Activated B cell treated with CpG ODN at 0.5 μM for 24 hours (primary cell): Measurements from ENCODE around the gene SASH3. TPM values are rescaled to one million over a fixed set of nuclear protein-coding genes. Genes with fewer than 3 reads are reported as not detected.
"Not testable (repeated sequence)": the region's sequence is repeated elsewhere in the genome, so short reads cannot be mapped to it uniquely, and the experiment has no call there.

ENCODE experiments used
- ATAC-seq: fragments of 200-7000 bp; cut with Tn5 transposase; one replicate; pipeline ENCODE4 v1.10.0; 2021; ENCODE audit warnings: low read depth, mild to moderate bottlenecking, moderate library complexity
- CTCF ChIA-PET: fragments of 350-600 bp; sonication (Branson Sonifier 250); formaldehyde crosslinking; loops from one replicate; lab custom pipeline; 2021; ENCODE audit warnings: antibody characterized with exemption; lab: Charles Lee
- POLR2A ChIA-PET: fragments of 350-600 bp; sonication (Branson Sonifier 250); formaldehyde crosslinking; loops from one replicate; lab custom pipeline; 2021; ENCODE audit warnings: antibody characterized with exemption; lab: Charles Lee
- DNase-seq: peaks from one replicate; pipeline ENCODE4 v3.0.0; 2022
- H3K27ac Mint-ChIP-seq: one replicate; pipeline ENCODE4 v1.8.0; 2020; ENCODE audit warnings: mixed read lengths
- H3K27me3 Mint-ChIP-seq: one replicate; pipeline ENCODE4 v1.8.0; 2021; ENCODE audit warnings: mixed read lengths
- H3K36me3 Mint-ChIP-seq: one replicate; pipeline ENCODE4 v1.8.0; 2021; ENCODE audit warnings: low read depth, mixed read lengths
- H3K4me1 Mint-ChIP-seq: one replicate; pipeline ENCODE4 v1.8.0; 2021; ENCODE audit warnings: mixed read lengths
- H3K4me3 Mint-ChIP-seq: one replicate; pipeline ENCODE4 v1.8.0; 2020; ENCODE audit warnings: mild to moderate bottlenecking, mixed read lengths
- H3K9me3 Mint-ChIP-seq: one replicate; pipeline ENCODE4 v1.8.0; 2020; ENCODE audit warnings: mixed read lengths
- intact Hi-C: fragments of 100-400 bp; cut with micrococcal nuclease; formaldehyde crosslinking; loops from one replicate; pipeline ENCODE4 v1.15.1; 2024
- total RNA-seq: library from RNA; stranded (reverse); gene quantifications from 2 replicates; pipeline ENCODE4 v1.2.3, GENCODE V29; 2022
- TF ChIP-seq, protein P1 (sequence below): fragments of 200-600 bp; IDR thresholded peaks from one replicate; pipeline ENCODE4 v1.8.0; 2022; ENCODE audit warnings: antibody characterized with exemption, mild to moderate bottlenecking

Gene SASH3
- total RNA-seq, 1 donor from 2014 or later = 209 TPM

DNA sequence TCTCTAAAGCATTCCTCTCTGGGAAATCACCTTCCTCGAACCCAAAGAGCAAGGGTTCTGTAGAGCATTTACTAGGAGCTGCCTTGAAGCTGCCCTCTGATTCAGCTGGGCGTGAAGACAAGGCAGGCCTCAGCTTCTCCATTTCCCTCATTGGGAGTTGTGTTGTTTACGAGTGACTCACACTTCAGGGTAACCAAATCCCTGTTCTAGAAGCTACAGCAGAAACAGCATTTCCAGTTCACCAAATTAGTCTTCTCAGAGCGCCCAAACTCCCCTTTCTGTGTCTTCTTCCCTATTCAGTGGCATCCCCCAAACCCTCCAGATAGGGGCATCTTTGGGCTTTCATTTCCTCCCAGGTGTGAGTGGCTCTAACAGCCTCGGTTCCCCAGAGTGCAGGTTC is 41.8 kb upstream of the SASH3 start:
- ATAC-seq = peak; percentile 79
- Mint-ChIP-seq H3K9me3 (no peaks in the 10 kb centered on the region), H3K4me3 (no peak overlapping the region), H3K4me1 (peaks cover 36% of the 10 kb centered on the region), H3K27me3 (no peaks in the 10 kb centered on the region), H3K27ac (peak overlapping the region; percentile 63), H3K36me3 (no peaks in the 10 kb centered on the region)
- ChIA-PET POLR2A (interaction anchor here (0.8 to 2.6 kb wide), 6 partner anchors 18 to 60 kb away, joined by 3 to 48 read pairs (median 4); partner anchors contain the start of gene SASH3), CTCF (interaction anchor here (0.7 to 1.5 kb wide), 7 partner anchors 35 to 85 kb away, joined by 3 to 5 read pairs (median 3); partner anchors contain the start of gene SASH3)
- TF ChIP-seq, protein P1, sequence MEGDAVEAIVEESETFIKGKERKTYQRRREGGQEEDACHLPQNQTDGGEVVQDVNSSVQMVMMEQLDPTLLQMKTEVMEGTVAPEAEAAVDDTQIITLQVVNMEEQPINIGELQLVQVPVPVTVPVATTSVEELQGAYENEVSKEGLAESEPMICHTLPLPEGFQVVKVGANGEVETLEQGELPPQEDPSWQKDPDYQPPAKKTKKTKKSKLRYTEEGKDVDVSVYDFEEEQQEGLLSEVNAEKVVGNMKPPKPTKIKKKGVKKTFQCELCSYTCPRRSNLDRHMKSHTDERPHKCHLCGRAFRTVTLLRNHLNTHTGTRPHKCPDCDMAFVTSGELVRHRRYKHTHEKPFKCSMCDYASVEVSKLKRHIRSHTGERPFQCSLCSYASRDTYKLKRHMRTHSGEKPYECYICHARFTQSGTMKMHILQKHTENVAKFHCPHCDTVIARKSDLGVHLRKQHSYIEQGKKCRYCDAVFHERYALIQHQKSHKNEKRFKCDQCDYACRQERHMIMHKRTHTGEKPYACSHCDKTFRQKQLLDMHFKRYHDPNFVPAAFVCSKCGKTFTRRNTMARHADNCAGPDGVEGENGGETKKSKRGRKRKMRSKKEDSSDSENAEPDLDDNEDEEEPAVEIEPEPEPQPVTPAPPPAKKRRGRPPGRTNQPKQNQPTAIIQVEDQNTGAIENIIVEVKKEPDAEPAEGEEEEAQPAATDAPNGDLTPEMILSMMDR = no peak
- intact Hi-C loops = loop anchor here (1.0 to 2.0 kb wide), 4 partner anchors 17 to 85 kb away; no protein-coding TSS in a partner anchor
- DNase-seq = no peak

DNA sequence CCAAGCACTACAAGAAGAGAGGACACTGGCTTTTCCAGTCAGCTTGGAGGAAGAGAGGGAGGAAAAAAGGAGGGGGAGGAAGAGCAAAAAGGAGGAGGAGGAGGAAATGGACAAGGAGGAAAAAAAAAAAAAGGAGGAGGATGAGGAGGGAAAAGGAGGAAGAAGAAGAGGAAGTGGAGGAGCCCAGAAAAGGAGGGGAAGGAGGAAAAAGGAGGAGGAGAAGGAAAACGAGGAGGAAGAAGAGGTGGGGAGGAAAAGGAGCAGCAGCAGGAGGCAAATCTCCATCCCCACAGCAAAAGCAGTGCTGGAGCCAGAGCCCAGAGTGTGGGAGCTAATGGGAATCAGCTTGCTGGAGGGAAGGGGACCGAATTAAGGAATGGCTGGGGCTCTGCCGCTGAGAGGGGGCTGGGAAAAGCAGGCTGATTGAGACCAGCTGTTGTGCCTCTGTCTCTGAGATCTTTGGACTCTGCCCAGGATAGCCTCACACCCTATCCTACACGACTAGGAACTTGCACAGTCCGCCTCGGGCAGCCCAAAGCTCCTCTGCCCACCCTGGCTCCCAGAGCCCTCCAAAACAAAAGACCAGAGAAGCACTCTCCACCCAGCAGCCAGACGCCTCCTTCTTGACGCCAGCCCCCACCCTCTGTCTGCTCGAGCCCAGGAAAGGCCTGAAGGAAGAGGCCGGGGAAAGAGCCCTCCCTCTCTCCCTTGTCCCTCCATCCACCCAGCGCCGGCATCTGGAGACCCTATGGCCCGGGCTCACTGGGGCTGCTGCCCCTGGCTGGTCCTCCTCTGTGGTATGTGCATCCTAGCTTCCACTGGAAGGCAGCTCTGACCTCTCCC is 41.1 kb upstream of the SASH3 start, which contains the start of gene XPNPEP2:
XPNPEP2 (plus strand) TSS at position 514 of the 843 bp plus-strand sequence; CDS start at position 749, 235 bp downstream.
- H3K9me3 Mint-ChIP-seq = no peaks in the 10 kb centered on the region
- ATAC-seq = no peak
- no peaks in the 10 kb centered on the region for H3K27me3 Mint-ChIP-seq
- H3K27ac Mint-ChIP-seq = peak within 1 kb of the TSS; percentile 63
- intact Hi-C loops = loop anchor here (1.0 to 2.0 kb wide), 4 partner anchors 16 to 85 kb away; no protein-coding TSS in a partner anchor
- TF ChIP-seq, protein P1 = no peak
- POLR2A ChIA-PET = interaction anchor here (0.8 to 2.6 kb wide), 5 partner anchors 17 to 59 kb away, joined by 3 to 48 read pairs (median 4); partner anchors contain the start of gene SASH3
- CTCF ChIA-PET = interaction anchor here (0.8 to 1.0 kb wide), 6 partner anchors 34 to 322 kb away, joined by 3 to 5 read pairs (median 3); no protein-coding TSS in a partner anchor
- no peaks in the 10 kb centered on the region for H3K36me3 Mint-ChIP-seq
- H3K4me1 Mint-ChIP-seq = peaks cover 34% of the 10 kb centered on the region
- H3K4me3 Mint-ChIP-seq = no peak within 1 kb of the TSS
- no peak for DNase-seq

DNA sequence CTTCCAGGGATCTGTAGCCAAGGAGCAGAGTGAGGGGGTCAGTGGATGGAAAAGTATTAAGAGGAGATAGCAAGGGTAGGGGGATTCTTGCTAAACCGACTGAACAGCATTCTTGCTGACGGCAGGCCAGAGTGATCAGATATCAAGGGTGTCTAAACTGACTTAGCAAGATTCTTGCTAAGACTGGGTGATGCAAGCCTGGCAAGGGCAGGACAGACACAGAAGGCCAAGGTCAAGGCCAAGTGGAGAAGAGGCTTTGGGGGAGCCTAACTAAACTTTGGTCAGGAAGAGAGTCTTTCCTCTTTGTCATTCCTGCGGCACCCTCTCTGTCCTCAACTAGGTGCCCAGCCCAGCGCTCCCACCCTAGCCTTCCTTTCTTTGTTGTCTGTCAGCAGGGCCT is 40.2 kb upstream of the SASH3 start:
- Mint-ChIP-seq H3K27ac (peak overlapping the region; percentile 56), H3K4me1 (peaks cover 34% of the 10 kb centered on the region), H3K36me3 (no peaks in the 10 kb centered on the region), H3K4me3 (no peak overlapping the region), H3K9me3 (no peaks in the 10 kb centered on the region), H3K27me3 (no peaks in the 10 kb centered on the region)
- no peak for DNase-seq
- POLR2A ChIA-PET = interaction anchor here (2.6 kb wide), 1 partner anchor 41 kb away, joined by 48 read pairs; the partner anchor contains the start of gene SASH3
- CTCF ChIA-PET = interaction anchor here (0.9 kb wide), 1 partner anchor 321 kb away, joined by 3 read pairs; no protein-coding TSS in a partner anchor
- ATAC-seq = no peak
- intact Hi-C loops = loop anchor here (2.0 kb wide), 3 partner anchors 15 to 41 kb away; no protein-coding TSS in a partner anchor
- TF ChIP-seq, protein P1 = no peak

DNA sequence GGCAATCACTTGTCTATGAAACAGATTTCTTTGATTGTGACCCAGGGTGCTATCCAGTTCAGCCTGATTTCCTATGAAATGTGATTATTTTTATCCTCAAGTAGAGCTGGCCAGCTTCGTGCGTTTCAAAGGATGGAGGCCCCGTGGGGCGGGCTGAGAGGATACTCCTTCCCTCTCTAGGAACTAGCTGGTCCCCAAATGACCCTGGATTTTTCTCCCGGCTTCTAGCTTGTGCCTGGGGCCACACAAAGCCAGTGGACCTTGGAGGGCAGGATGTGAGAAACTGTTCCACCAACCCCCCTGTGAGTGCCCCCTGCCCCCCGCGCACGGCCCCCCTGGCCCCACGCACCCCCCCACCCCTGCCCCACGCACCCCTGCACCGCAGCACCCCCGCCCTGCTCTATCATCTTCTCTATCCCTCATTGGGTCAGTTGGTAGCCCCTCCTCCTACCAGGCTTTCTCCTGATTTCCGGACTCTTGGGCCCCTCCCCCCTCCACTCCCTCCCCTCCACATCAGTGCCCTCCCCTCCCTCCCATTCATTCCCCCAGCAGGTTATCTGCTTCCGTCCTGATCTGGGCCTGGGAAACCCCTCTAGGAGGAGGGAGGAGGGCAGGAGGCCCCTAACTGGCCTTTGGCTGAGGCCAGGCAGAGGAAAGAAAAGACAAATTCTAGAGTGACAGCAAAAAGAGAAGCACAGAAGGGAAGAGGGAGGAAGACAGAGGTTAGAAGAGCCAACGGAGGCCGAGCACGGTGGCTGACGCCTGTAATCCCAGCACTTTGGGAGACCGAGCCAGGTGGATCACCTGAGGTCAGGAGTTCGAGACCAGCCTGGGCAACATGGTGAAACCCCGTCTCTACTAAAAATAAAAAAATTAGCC is 37.6 kb upstream of the SASH3 start:
- H3K36me3 Mint-ChIP-seq = no peaks in the 10 kb centered on the region
- POLR2A ChIA-PET = no interaction called here
- no peak overlapping the region for H3K4me3 Mint-ChIP-seq
- intact Hi-C loops = no loop called here
- DNase-seq = no peak
- H3K9me3 Mint-ChIP-seq = no peaks in the 10 kb centered on the region
- no peak for ATAC-seq
- H3K4me1 Mint-ChIP-seq = peaks cover 23% of the 10 kb centered on the region
- H3K27ac Mint-ChIP-seq = peak overlapping the region; percentile 24
- no peaks in the 10 kb centered on the region for H3K27me3 Mint-ChIP-seq
- CTCF ChIA-PET = no interaction called here
- TF ChIP-seq, protein P1 = no peak

DNA sequence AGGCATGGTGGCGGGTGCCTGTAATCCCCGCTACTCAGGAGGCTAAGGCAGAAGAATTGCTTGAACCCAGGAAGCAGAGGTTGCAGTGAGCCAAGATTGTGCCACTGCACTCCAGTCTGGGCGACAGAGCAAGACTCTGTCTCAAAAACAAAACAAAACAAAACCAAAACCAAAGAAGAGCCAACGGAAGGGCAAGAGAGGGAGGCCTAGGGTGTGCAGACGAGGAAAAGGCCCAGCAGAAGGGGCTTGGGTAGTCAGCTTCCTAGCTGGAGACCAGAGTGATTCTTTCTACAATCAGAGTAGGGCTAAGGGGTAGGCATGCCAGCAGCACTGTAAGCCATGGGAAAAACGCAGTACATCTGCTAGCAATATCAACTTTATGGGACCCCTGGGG is 37.0 kb upstream of the SASH3 start:
- ATAC-seq, H3K27me3 Mint-ChIP-seq, H3K9me3 Mint-ChIP-seq, POLR2A ChIA-PET, H3K36me3 Mint-ChIP-seq, intact Hi-C loops, DNase-seq, H3K4me3 Mint-ChIP-seq, CTCF ChIA-PET: not testable (repeated sequence)
- H3K27ac Mint-ChIP-seq = peak overlapping the region; percentile 24
- H3K4me1 Mint-ChIP-seq = peaks cover 18% of the 10 kb centered on the region
